ENCODE data around the gene MOB3C.

GRCh38 chr1:46595127-46595526, 21.5 kb downstream of the MOB3C start:
- TF ChIP-seq CTCF (IDR thresholded peaks at IDR 0.05) (no peak), POLR2A (IDR thresholded peaks at IDR 0.05) (no peak)

Data from tibial nerve (tissue), 3 donors.